Stomach (tissue), 9 donors: ENCODE measurements around the gene KCNN3. TPM values are rescaled to one million over a fixed set of nuclear protein-coding genes. Genes with fewer than 3 reads are reported as not detected.

Experiments
- DNase-seq, 2 donors: peaks; one replicate each; pipeline versions ENCODE4 v3.0.0 to v3.0.0-alpha.2; 2013 to 2019
- H3K27ac ChIP-seq, 5 donors: fragments of 200-600 bp in 4 of 5; sonication (generic) in 4 of 5; one replicate each; pipeline ENCODE4 v1.5.1; 2013 to 2019; ENCODE audit warnings: mild to moderate bottlenecking in 1 of 5, moderate library complexity in 1 of 5
- H3K27me3 ChIP-seq, 3 donors: fragments of 200-600 bp; sonication (generic); one replicate each; pipeline ENCODE4 v1.5.1; 2017 to 2019; ENCODE audit warnings: mixed run types in 1 of 3
- H3K36me3 ChIP-seq, 4 donors: fragments of 200-600 bp; sonication (generic); 1 replicate in 3 of 4; 2 replicates in 1 of 4; pipeline ENCODE4 v1.5.1; 2016 to 2019
- H3K4me1 ChIP-seq, 4 donors: fragments of 200-600 bp; sonication (generic); one replicate each; pipeline ENCODE4 v1.5.1; 2016 to 2019
- H3K4me3 ChIP-seq, 4 donors: fragments of 200-600 bp; sonication (generic) in 3 of 4; one replicate each; pipeline ENCODE4 v1.5.1; 2016 to 2019; ENCODE audit warnings: mild to moderate bottlenecking in 1 of 4
- H3K9me3 ChIP-seq, 4 donors: fragments of 200-600 bp; sonication (generic); one replicate each; pipeline ENCODE4 v1.5.1; 2016 to 2019
- CTCF ChIP-seq, 7 experiments: fragments of 450-650 bp in 4 of 7; fragments of 200-600 bp in 3 of 7; sonication (generic) in 3 of 7; IDR thresholded peaks; one replicate each; pipeline ENCODE4 v1.5.1; 2016 to 2019; ENCODE audit warnings: antibody characterized with exemption in 7 of 7, control low read depth in 2 of 7, mild to moderate bottlenecking in 1 of 7
- EP300 ChIP-seq: sonication (generic); formaldehyde crosslinking; IDR thresholded peaks from one replicate; pipeline ENCODE4 v1.6.1; 2017; ENCODE audit warnings: antibody characterized with exemption
- POLR2A ChIP-seq, 4 donors: fragments of 450-650 bp; IDR thresholded peaks; one replicate each; pipeline ENCODE4 v1.6.1; 2016; ENCODE audit warnings: antibody characterized with exemption in 4 of 4, control low read depth in 2 of 4, mild to moderate bottlenecking in 1 of 4, moderate library complexity in 1 of 4
- POLR2AphosphoS5 ChIP-seq, 3 donors: sonication (generic); formaldehyde crosslinking; IDR thresholded peaks; one replicate each; pipeline ENCODE4 v1.6.1; 2016; ENCODE audit warnings: antibody characterized with exemption in 3 of 3
- WGBS, 5 donors: extraction: QIAGEN DNeasy Blood & Tissue Kit in 3 of 5; methylation state at CpG; one replicate each; pipeline versions ENCODE4 v1.1.5 to v1.1.7; 2013 to 2018; 5-methylcytosine and 5-hydroxymethylcytosine counted together
- intact Hi-C: fragments of 100-400 bp; cut with DNase I; formaldehyde crosslinking; loops from one replicate; pipeline ENCODE4 v1.15.1; 2023; ENCODE audit warnings: low total_unique reads
- polyA plus RNA-seq, 3 donors: library from polyadenylated mRNA; stranded (reverse); fragments of 200-250 nt; gene quantifications; one replicate each; pipeline ENCODE4 v1.2.3, GENCODE V29; 2013
- total RNA-seq, 5 donors: library from RNA; depleted of rRNA; stranded (reverse); fragments of >200 nt; gene quantifications; one replicate each; pipeline versions ENCODE4 v1.1.0 to v1.2.3, GENCODE V29; 2014 to 2016
- donor health status: healthy with polysubstance abuse.
- donor health status: Bipolar disorder and iron deficiency.
- donor health status: healthy.

The KCNN3 gene
- total and polyA plus RNA-seq, 8 donors: 0.19 to 10.7 (median 2.3) TPM

- TF ChIP-seq POLR2A (IDR thresholded peaks at IDR 0.05) (no peak), POLR2AphosphoS5 (IDR thresholded peaks at IDR 0.05) (no peak), CTCF (IDR thresholded peaks at IDR 0.05) (no peak), EP300 (no peak)
- no peak for DNase-seq
- Histone ChIP-seq H3K36me3 (no peaks in the 10 kb centered on the region), H3K27me3 (peaks cover 0 to 8% (median 5%) of the 10 kb centered on the region in 3 donors), H3K4me3 (no peak overlapping the region), H3K9me3 (no peaks in the 10 kb centered on the region), H3K27ac (no peak overlapping the region), H3K4me1 (no peaks in the 10 kb centered on the region)
- intact Hi-C loops: no loop called here
- 41 to 61% (median 52%) methylated on average over 2 of the region's 2 CpGs for WGBS, 5 donors
Measured at GRCh38 chr1:154661110-154661509, 209.0 kb downstream of the KCNN3 start.

- Histone ChIP-seq H3K9me3 (no peaks in the 10 kb centered on the region), H3K4me3 (no peak overlapping the region), H3K4me1 (no peaks in the 10 kb centered on the region), H3K36me3 (no peaks in the 10 kb centered on the region), H3K27ac (no peak overlapping the region), H3K27me3 (peaks cover 0 to 8% (median 5%) of the 10 kb centered on the region in 3 donors)
- no peak for TF ChIP-seq CTCF (IDR thresholded peaks at IDR 0.05)
- no peak for TF ChIP-seq POLR2AphosphoS5 (IDR thresholded peaks at IDR 0.05)
- no peak for TF ChIP-seq POLR2A (IDR thresholded peaks at IDR 0.05)
- TF ChIP-seq EP300: no peak
- intact Hi-C loops: no loop called here
- DNase-seq: no peak
- WGBS, 5 donors: 72 to 79% (median 74%) methylated on average over 3 of the region's 3 CpGs
Measured at GRCh38 chr1:154659823-154660592, 210.1 kb downstream of the KCNN3 start.

GRCh38 chr1:154657556-154657955 lies 212.5 kb downstream of the KCNN3 start:
- Histone ChIP-seq H3K4me1 (no peaks in the 10 kb centered on the region), H3K4me3 (no peak overlapping the region), H3K27ac (no peak overlapping the region), H3K27me3 (peaks cover 0 to 8% (median 5%) of the 10 kb centered on the region in 3 donors), H3K36me3 (no peaks in the 10 kb centered on the region), H3K9me3 (no peaks in the 10 kb centered on the region)
- DNase-seq: no peak
- 12 to 37% (median 24%) methylated on average over 2 of the region's 2 CpGs for WGBS, 5 donors
- intact Hi-C loops: no loop called here
- TF ChIP-seq POLR2A (IDR thresholded peaks at IDR 0.05) (no peak), CTCF (IDR thresholded peaks at IDR 0.05) (no peak), EP300 (no peak), POLR2AphosphoS5 (IDR thresholded peaks at IDR 0.05) (no peak)

DNA sequence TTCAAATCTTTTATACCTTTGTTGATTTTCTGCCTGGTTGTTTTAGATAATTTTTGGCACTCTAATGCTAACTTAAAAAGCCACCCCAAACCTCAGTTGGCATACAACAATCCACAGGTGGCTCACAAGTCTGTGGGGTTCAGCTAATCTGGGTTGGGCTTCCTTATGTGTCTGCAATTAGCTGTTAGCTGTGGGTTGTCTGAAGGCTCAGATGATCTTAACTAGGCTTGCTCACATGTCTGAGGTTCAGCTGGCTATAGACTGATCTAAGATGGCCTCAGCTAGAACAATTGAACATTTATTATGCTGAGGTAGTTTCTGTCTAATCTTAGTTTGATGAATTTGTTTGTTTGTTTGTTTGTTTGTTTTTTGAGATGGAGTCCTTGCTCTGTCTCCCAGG lies 217.2 kb downstream of the KCNN3 start:
- Histone ChIP-seq H3K27me3 (no peaks in the 10 kb centered on the region), H3K27ac (no peak overlapping the region), H3K4me1 (no peaks in the 10 kb centered on the region), H3K9me3 (no peaks in the 10 kb centered on the region), H3K36me3 (no peaks in the 10 kb centered on the region), H3K4me3 (no peak overlapping the region)
- intact Hi-C loops: no loop called here
- TF ChIP-seq POLR2A (IDR thresholded peaks at IDR 0.05): no peak
- TF ChIP-seq EP300: no peak
- TF ChIP-seq CTCF (IDR thresholded peaks at IDR 0.05): no peak
- TF ChIP-seq POLR2AphosphoS5 (IDR thresholded peaks at IDR 0.05): no peak
- no peak for DNase-seq

Other genes starting within 250 kb of the KCNN3 start
- gene PMVK, start 66.4 kb upstream of the KCNN3 start, total RNA-seq: 10 to 100 TPM; 10.1 to 47.3 (median 36.8) TPM
- gene PMVK, start 66.4 kb upstream of the KCNN3 start, polyA plus RNA-seq: 10 to 100 TPM; 37.4 to 57.1 (median 45.2) TPM
- 100 to 1,000 TPM in 1 of 5 donors, 10 to 100 TPM in 4; 66.5 to 123 (median 81.1) TPM for gene PBXIP1, start 85.8 kb upstream of the KCNN3 start, total RNA-seq
- 10 to 100 TPM; 19.7 to 59.0 (median 33.4) TPM for gene PBXIP1, start 85.8 kb upstream of the KCNN3 start, polyA plus RNA-seq
- gene PYGO2, start 91.5 kb upstream of the KCNN3 start, total RNA-seq: 10 to 100 TPM in 4 of 5 donors, 1 to 10 TPM in 1; 8.1 to 75.3 (median 36.2) TPM
- gene PYGO2, start 91.5 kb upstream of the KCNN3 start, polyA plus RNA-seq: 10 to 100 TPM; 12.2 to 19.8 (median 16.1) TPM
- gene SHC1, start 100.5 kb upstream of the KCNN3 start, total RNA-seq: 10 to 100 TPM; 23.2 to 81.1 (median 59.6) TPM
- 10 to 100 TPM; 43.7 to 58.8 (median 56.1) TPM for gene SHC1, start 100.5 kb upstream of the KCNN3 start, polyA plus RNA-seq
- 10 to 100 TPM in 2 of 5 donors, 1 to 10 TPM in 3; 4.7 to 36.1 (median 5.2) TPM for gene CKS1B, start 104.4 kb upstream of the KCNN3 start, total RNA-seq
- 10 to 100 TPM; 40.9 to 73.3 (median 63.9) TPM for gene CKS1B, start 104.4 kb upstream of the KCNN3 start, polyA plus RNA-seq
- 10 to 100 TPM; 14.1 to 76.5 (median 54.8) TPM for gene FLAD1, start 113.1 kb upstream of the KCNN3 start, total RNA-seq
- 10 to 100 TPM; 31.4 to 43.8 (median 40.4) TPM for gene FLAD1, start 113.1 kb upstream of the KCNN3 start, polyA plus RNA-seq
- gene LENEP, start 123.3 kb upstream of the KCNN3 start, total RNA-seq: 10 to 100 TPM in 1 of 5 donors, 1 to 10 TPM in 1, not detected in 3; 1.1 to 11.6 TPM
- gene LENEP, start 123.3 kb upstream of the KCNN3 start, polyA plus RNA-seq: not detected
- gene ZBTB7B, start 132.5 kb upstream of the KCNN3 start, total RNA-seq: 100 to 1,000 TPM in 1 of 5 donors, 10 to 100 TPM in 4; 32.3 to 134 (median 53.9) TPM
- 10 to 100 TPM; 29.6 to 39.5 (median 35.6) TPM for gene ZBTB7B, start 132.5 kb upstream of the KCNN3 start, polyA plus RNA-seq
- gene DCST2, start 163.5 kb upstream of the KCNN3 start, total RNA-seq: 100 to 1,000 TPM in 1 of 5 donors, not detected in 4; 158 TPM
- 1 to 10 TPM; 1.6 to 6.6 (median 6.1) TPM for gene DCST2, start 163.5 kb upstream of the KCNN3 start, polyA plus RNA-seq
- under 1 TPM in 2 of 5 donors, not detected in 3; 0.18 to 0.89 TPM for gene DCST1, start 163.5 kb upstream of the KCNN3 start, total RNA-seq
- gene DCST1, start 163.5 kb upstream of the KCNN3 start, polyA plus RNA-seq: under 1 TPM in 1 of 3 donors, not detected in 2; 0.13 TPM
- 100 to 1,000 TPM in 4 of 5 donors, 10 to 100 TPM in 1; 56.2 to 335 (median 126) TPM for gene ADAM15, start 181.0 kb upstream of the KCNN3 start, total RNA-seq
- 100 to 1,000 TPM; 149 to 267 (median 159) TPM for gene ADAM15, start 181.0 kb upstream of the KCNN3 start, polyA plus RNA-seq
- gene EFNA4, start 193.5 kb upstream of the KCNN3 start, total RNA-seq: 1 to 10 TPM in 3 of 5 donors, not detected in 2; 3.5 to 9.9 (median 5.8) TPM
- 10 to 100 TPM in 1 of 3 donors, 1 to 10 TPM in 2; 4.3 to 13.2 (median 6.7) TPM for gene EFNA4, start 193.5 kb upstream of the KCNN3 start, polyA plus RNA-seq
- not detected for gene EFNA3, start 208.6 kb upstream of the KCNN3 start, total RNA-seq
- 1 to 10 TPM in 2 of 3 donors, under 1 TPM in 1; 0.76 to 4.9 (median 1.5) TPM for gene EFNA3, start 208.6 kb upstream of the KCNN3 start, polyA plus RNA-seq